OCI-LY7 (cell line): ENCODE data around the gene ANLN. TPM values are rescaled to one million over a fixed set of nuclear protein-coding genes. Genes with fewer than 3 reads are reported as not detected.

Experiments
- BruUV-seq: library from RNA; stranded (reverse); fragments of 400-500 nt; replicated peaks from 2 replicates; lab custom pipeline; 2021; lab: Mats Ljungman, UMichigan
- CTCF ChIA-PET: fragments of 300-600 bp; sonication (Branson Sonifier 250); formaldehyde crosslinking; loops from one replicate; lab custom pipeline; 2022; ENCODE audit warnings: antibody characterized with exemption; ENCODE audit not compliant: unreplicated experiment; lab: Charles Lee
- POLR2A ChIA-PET: fragments of 300-600 bp; sonication (Branson Sonifier 250); formaldehyde crosslinking; loops from one replicate; lab custom pipeline; 2022; ENCODE audit warnings: antibody characterized with exemption; lab: Charles Lee
- DNase-seq: peaks from one replicate; pipeline ENCODE4 v3.0.0-alpha.2; 2015; ENCODE audit warnings: low spot score
- H2AFZ ChIP-seq: fragments of 200-600 bp; sonication (generic), shearing (Covaris generic); 2 replicates; pipeline ENCODE4 v1.6.1; 2014; ENCODE audit warnings: mild to moderate bottlenecking, antibody characterized with exemption, low read length, moderate library complexity
- H3K27ac ChIP-seq: fragments of 200-600 bp; sonication (generic); 2 replicates; pipeline ENCODE4 v1.5.1; 2014; ENCODE audit warnings: mixed run types, low read depth, mild to moderate bottlenecking, moderate library complexity, low read length, inconsistent platforms; ENCODE audit not compliant: poor library complexity, severe bottlenecking
- H3K36me3 ChIP-seq: fragments of 200-600 bp; sonication (generic); 2 replicates; pipeline ENCODE4 v1.6.1; 2014; ENCODE audit warnings: mild to moderate bottlenecking, antibody characterized with exemption, low read length, moderate library complexity, mixed read lengths; ENCODE audit not compliant: insufficient read depth
- H3K4me1 ChIP-seq: fragments of 200-600 bp; sonication (generic); 2 replicates; pipeline ENCODE4 v1.5.1; 2014; ENCODE audit warnings: mild to moderate bottlenecking, low read length; ENCODE audit not compliant: insufficient read depth, poor library complexity, severe bottlenecking
- H3K4me2 ChIP-seq: fragments of 200-600 bp; sonication (generic); 2 replicates; pipeline ENCODE4 v1.6.1; 2014; ENCODE audit warnings: mild to moderate bottlenecking, low read length
- H3K4me3 ChIP-seq: fragments of 200-600 bp; sonication (generic); 2 replicates; pipeline ENCODE4 v1.5.1; 2014; ENCODE audit warnings: mild to moderate bottlenecking, low read depth, low read length; ENCODE audit not compliant: poor library complexity, severe bottlenecking
- H3K79me2 ChIP-seq: fragments of 200-600 bp; sonication (generic); 2 replicates; pipeline ENCODE4 v1.6.1; 2016; ENCODE audit warnings: low read depth, mild to moderate bottlenecking, low read length, moderate library complexity, mixed read lengths; ENCODE audit not compliant: insufficient read depth
- H3K9me2 ChIP-seq: fragments of 200-600 bp; sonication (generic); 2 replicates; pipeline ENCODE4 v1.6.1; 2016; ENCODE audit warnings: mild to moderate bottlenecking, low read length, mixed read lengths; ENCODE audit not compliant: insufficient read depth
- H3K9me3 ChIP-seq: fragments of 200-600 bp; sonication (generic); 2 replicates; pipeline ENCODE4 v1.6.1; 2014; ENCODE audit warnings: mild to moderate bottlenecking, mixed run types, low read length, mixed read lengths
- H4K20me1 ChIP-seq: fragments of 200-600 bp; sonication (generic); 2 replicates; pipeline ENCODE4 v1.6.1; 2014; ENCODE audit warnings: mild to moderate bottlenecking, antibody characterized with exemption, low read length, moderate library complexity, mixed read lengths; ENCODE audit not compliant: insufficient read depth
- EZH2phosphoT487 ChIP-seq: fragments of 200-600 bp; sonication (generic); IDR thresholded peaks from 2 replicates; pipeline ENCODE4 v1.6.1; 2018; ENCODE audit warnings: low read depth, borderline replicate concordance, mild to moderate bottlenecking, mixed run types, antibody characterized with exemption, low read length, moderate library complexity, mixed read lengths
- intact Hi-C: fragments of 100-400 bp; cut with micrococcal nuclease; formaldehyde crosslinking; loops from one replicate; pipeline ENCODE4 v1.10.0; 2022; ENCODE audit not compliant: unreplicated experiment
- total RNA-seq, 2 experiments: library from RNA; depleted of rRNA in 1 of 2; stranded (reverse); fragments of >200 nt in 1 of 2; shearing (Covaris generic) in 1 of 2; gene quantifications; 2 replicates each; pipeline ENCODE4 v1.2.3, GENCODE V29; 2014 to 2022
- TF ChIP-seq, protein P1 (sequence below): fragments of 200-600 bp; sonication (generic); conservative IDR thresholded peaks from 2 replicates; pipeline ENCODE4 v1.5.1; 2014; ENCODE audit warnings: mild to moderate bottlenecking, antibody characterized with exemption, low read length, moderate library complexity, mixed read lengths

ANLN gene
- total RNA-seq, 2 experiments from 2014 or later: 56.5 to 71.0 TPM

DNA sequence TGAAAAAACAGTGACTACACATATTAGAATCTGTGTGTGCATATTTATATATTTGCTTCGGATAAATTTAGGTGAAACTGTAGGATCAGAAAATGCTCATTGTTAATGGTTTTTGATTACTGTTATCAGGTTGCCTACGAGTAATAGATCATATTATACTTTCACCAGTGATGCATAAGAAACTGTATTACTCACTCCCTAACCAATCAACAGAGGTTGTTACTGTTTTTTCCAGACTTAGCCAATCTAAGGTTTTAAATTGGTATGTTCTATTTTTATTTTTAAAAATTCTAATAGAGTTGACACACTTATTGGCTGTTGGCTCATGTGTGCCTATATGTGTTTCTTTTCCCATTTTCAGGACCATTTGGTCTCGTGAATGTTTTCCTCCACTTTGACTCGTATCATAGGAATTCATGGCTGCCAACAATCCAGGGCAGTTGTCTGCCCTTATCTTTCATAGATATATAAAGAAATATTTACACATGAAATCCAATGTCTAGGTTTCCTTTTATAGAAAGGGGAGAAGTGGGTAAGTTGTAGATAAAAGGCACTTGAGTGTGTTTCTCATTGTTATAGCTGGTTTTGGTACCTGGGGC, 59.2 kb downstream of the ANLN start:
- no peak for TF ChIP-seq EZH2phosphoT487
- TF ChIP-seq, protein P1, sequence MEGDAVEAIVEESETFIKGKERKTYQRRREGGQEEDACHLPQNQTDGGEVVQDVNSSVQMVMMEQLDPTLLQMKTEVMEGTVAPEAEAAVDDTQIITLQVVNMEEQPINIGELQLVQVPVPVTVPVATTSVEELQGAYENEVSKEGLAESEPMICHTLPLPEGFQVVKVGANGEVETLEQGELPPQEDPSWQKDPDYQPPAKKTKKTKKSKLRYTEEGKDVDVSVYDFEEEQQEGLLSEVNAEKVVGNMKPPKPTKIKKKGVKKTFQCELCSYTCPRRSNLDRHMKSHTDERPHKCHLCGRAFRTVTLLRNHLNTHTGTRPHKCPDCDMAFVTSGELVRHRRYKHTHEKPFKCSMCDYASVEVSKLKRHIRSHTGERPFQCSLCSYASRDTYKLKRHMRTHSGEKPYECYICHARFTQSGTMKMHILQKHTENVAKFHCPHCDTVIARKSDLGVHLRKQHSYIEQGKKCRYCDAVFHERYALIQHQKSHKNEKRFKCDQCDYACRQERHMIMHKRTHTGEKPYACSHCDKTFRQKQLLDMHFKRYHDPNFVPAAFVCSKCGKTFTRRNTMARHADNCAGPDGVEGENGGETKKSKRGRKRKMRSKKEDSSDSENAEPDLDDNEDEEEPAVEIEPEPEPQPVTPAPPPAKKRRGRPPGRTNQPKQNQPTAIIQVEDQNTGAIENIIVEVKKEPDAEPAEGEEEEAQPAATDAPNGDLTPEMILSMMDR: no peak
- intact Hi-C loops: no loop called here
- Histone ChIP-seq H3K79me2 (no peaks in the 10 kb centered on the region), H3K4me1 (no peaks in the 10 kb centered on the region), H3K36me3 (peaks cover 97% of the 10 kb centered on the region), H2AFZ (no peak overlapping the region), H4K20me1 (0 out of 2 replicates have a peak, but pooled peaks cover 3% of the 10 kb centered on the region), H3K27ac (no peak overlapping the region), H3K9me2 (no peaks in the 10 kb centered on the region), H3K9me3 (no peaks in the 10 kb centered on the region), H3K4me2 (no peak overlapping the region), H3K4me3 (no peak overlapping the region)
- ChIA-PET CTCF (no interaction called here), POLR2A (interaction anchor here (0.6 to 1.8 kb wide), 3 partner anchors 8 to 1471 kb away, joined by 3 to 10 read pairs (median 4); no protein-coding TSS in a partner anchor)
- no TSS peak for BruUV-seq
- DNase-seq: no peak

DNA sequence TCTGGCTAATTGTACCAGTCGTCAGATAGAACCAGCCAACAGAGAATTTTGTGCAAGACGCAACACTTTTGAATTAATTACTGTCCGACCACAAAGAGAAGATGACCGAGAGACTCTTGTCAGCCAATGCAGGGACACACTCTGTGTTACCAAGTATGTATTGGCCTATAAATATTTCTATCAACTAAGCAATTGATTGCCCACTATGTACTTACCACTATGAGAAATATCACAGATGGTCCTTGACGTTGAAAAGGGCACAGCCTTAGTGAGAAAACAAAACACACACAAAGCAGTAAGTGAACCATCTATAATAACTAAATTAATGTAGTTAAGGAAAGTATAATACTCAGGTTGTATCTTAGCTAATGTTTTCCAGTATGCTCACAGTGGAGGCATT, 60.0 kb downstream of the ANLN start:
- Histone ChIP-seq H3K4me3 (no peak overlapping the region), H3K9me3 (no peaks in the 10 kb centered on the region), H3K27ac (no peak overlapping the region), H3K9me2 (no peaks in the 10 kb centered on the region), H3K79me2 (no peaks in the 10 kb centered on the region), H3K36me3 (peaks cover 99% of the 10 kb centered on the region), H3K4me1 (no peaks in the 10 kb centered on the region), H3K4me2 (no peak overlapping the region), H2AFZ (no peak overlapping the region), H4K20me1 (0 out of 2 replicates have a peak, but pooled peaks cover 3% of the 10 kb centered on the region)
- POLR2A ChIA-PET: interaction anchor here (0.6 to 1.8 kb wide), 3 partner anchors 9 to 1470 kb away, joined by 3 to 10 read pairs (median 4); no protein-coding TSS in a partner anchor
- intact Hi-C loops: no loop called here
- TF ChIP-seq EZH2phosphoT487: no peak
- TF ChIP-seq, protein P1: no peak
- DNase-seq: no peak
- BruUV-seq: no TSS peak
- CTCF ChIA-PET: interaction anchor here (0.6 kb wide), 1 partner anchor 9 kb away, joined by 3 read pairs; no protein-coding TSS in a partner anchor

DNA sequence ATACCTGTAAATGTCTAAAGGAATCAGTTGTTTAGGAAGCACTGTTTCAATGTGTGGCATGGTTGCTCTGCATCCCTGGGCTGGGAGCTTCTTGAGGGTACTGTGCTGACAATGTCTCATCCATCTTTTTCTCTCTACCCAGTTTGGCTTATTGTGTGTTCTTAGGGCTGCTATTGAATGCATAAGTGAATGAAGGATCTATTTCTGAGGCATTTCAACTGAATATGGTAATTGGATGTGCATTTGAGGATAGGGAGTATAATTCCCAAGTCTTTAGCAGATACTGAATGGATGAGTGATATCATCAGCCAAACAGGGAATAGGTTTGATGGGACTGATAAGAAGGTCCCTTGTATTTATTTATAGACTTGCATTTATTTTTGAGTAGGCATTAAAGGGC, 64.1 kb downstream of the ANLN start:
- Histone ChIP-seq H2AFZ (no peak overlapping the region), H3K36me3 (peaks cover 61% of the 10 kb centered on the region), H3K27ac (no peak overlapping the region), H3K9me2 (no peaks in the 10 kb centered on the region), H3K4me1 (no peaks in the 10 kb centered on the region), H3K9me3 (no peaks in the 10 kb centered on the region), H3K4me2 (no peak overlapping the region), H3K4me3 (no peak overlapping the region), H3K79me2 (no peaks in the 10 kb centered on the region), H4K20me1 (0 out of 2 replicates have a peak, but pooled peaks cover 3% of the 10 kb centered on the region)
- ChIA-PET CTCF (no interaction called here), POLR2A (no interaction called here)
- TF ChIP-seq EZH2phosphoT487: no peak
- TF ChIP-seq, protein P1: no peak
- no peak for DNase-seq
- BruUV-seq: no TSS peak
- intact Hi-C loops: no loop called here
